Omental fat pad (tissue), 4 donors: Measurements from ENCODE around the gene CRY2. TPM values are rescaled to one million over a fixed set of nuclear protein-coding genes. Genes with fewer than 3 reads are reported as not detected.

ENCODE experiments used
- ATAC-seq: fragments of 150-250 bp; one replicate; pipeline ENCODE4 v1.9.1; 2016; ENCODE audit warnings: mild to moderate bottlenecking, moderate library complexity; ENCODE audit not compliant: low FRiP score
- DNase-seq: peaks from one replicate; pipeline ENCODE4 v3.0.0-alpha.2; 2019; ENCODE audit warnings: low spot score
- CTCF ChIP-seq, 3 donors: fragments of 450-650 bp; IDR thresholded peaks; one replicate each; pipeline ENCODE4 v1.5.1; 2016 to 2017; ENCODE audit warnings: antibody characterized with exemption in 3 of 3, mild to moderate bottlenecking in 3 of 3, moderate library complexity in 2 of 3
- total RNA-seq, 4 donors: library from RNA; depleted of rRNA; stranded (reverse); fragments of >200 nt; gene quantifications; one replicate each; pipeline ENCODE4 v1.1.0, GENCODE V29; 2016

CRY2 gene
- total RNA-seq, 4 donors from 2014 or later: 53.1 to 63.4 (median 60.2) TPM

GRCh38 chr11:45803971-45804760, 43.1 kb upstream of the CRY2 start:
- DNase-seq (peak; percentile 78), ATAC-seq (peak; percentile 68)
- TF ChIP-seq CTCF (IDR thresholded peaks at IDR 0.05): no peak

GRCh38 chr11:45804761-45805304, 42.4 kb upstream of the CRY2 start, which contains the start of gene SLC35C1:
Gene SLC35C1, plus strand, starts transcription at chr11:45805149. Its CDS starts 653 bp downstream, at chr11:45805802.
- TF ChIP-seq CTCF (IDR thresholded peaks at IDR 0.05): no peak
- ATAC-seq: peak; percentile 96
- peak; percentile 89 for DNase-seq

GRCh38 chr11:45805305-45806071, 41.8 kb upstream of the CRY2 start:
- no peak for DNase-seq
- no peak for TF ChIP-seq CTCF (IDR thresholded peaks at IDR 0.05)
- ATAC-seq: peak; percentile 33

GRCh38 chr11:45806072-45806933, 41.0 kb upstream of the CRY2 start:
- no peak for TF ChIP-seq CTCF (IDR thresholded peaks at IDR 0.05)
- DNase-seq (no peak), ATAC-seq (no peak)

- no peak for TF ChIP-seq CTCF (IDR thresholded peaks at IDR 0.05)
These were observed 40.1 kb upstream of the CRY2 start for GRCh38 chr11:45806937-45807791.

More at GRCh38 chr11:45806937-45807791, 40.1 kb upstream of the CRY2 start:
- ATAC-seq (no peak), DNase-seq (no peak)
